ENCODE data around the gene JMJD1C.
A peak's percentile ranks its signal among the peaks of the same experiment; 100 is the strongest.
"Not testable (repeated sequence)": the region's sequence is repeated elsewhere in the genome, so short reads cannot be mapped to it uniquely, and the experiment has no call there.

Gene JMJD1C

GRCh38 chr10:63241841-63242281, 223.9 kb downstream of the JMJD1C start:
- Mint-ChIP-seq H3K36me3 (peaks cover 26% of the 10 kb centered on the region), H3K4me1 (peaks cover 77% of the 10 kb centered on the region), H3K4me3 (peak overlapping the region; percentile 74), H3K27me3 (no peaks in the 10 kb centered on the region), H3K27ac (peak overlapping the region; percentile 92), H3K9me3 (peaks cover 10% of the 10 kb centered on the region)

GRCh38 chr10:63240807-63241206, 225.0 kb downstream of the JMJD1C start:
- Mint-ChIP-seq H3K4me1 (peaks cover 74% of the 10 kb centered on the region), H3K4me3 (peak overlapping the region; percentile 6), H3K36me3 (peaks cover 18% of the 10 kb centered on the region), H3K27me3 (no peaks in the 10 kb centered on the region), H3K27ac (peak overlapping the region; percentile 95), H3K9me3 (peaks cover 5% of the 10 kb centered on the region)

DNA sequence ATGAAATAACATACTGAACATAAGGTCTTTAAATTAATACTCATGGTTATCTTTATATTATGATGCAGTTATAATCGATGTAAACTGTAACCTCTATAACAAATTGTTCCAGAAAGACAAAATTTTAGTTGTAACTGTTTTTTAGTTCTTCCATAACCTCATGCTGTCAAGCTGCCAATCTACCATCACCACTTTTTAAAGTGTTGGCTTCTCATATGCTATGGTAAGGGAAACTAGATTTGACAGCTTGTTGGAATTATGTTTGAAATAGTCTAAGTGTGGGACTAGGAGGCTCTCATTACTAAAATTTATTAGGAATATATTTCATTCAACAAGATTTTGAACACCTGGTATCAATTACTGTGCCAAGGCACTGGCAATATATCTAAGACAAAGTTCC, 227.3 kb downstream of the JMJD1C start:
- peaks cover 5% of the 10 kb centered on the region for H3K9me3 Mint-ChIP-seq
- peak overlapping the region; percentile 31 for H3K4me3 Mint-ChIP-seq
- H3K27me3 Mint-ChIP-seq, result no peaks in the 10 kb centered on the region
- peak overlapping the region; percentile 66 for H3K27ac Mint-ChIP-seq
- peaks cover 9% of the 10 kb centered on the region for H3K36me3 Mint-ChIP-seq
- H3K4me1 Mint-ChIP-seq, result peaks cover 69% of the 10 kb centered on the region

DNA sequence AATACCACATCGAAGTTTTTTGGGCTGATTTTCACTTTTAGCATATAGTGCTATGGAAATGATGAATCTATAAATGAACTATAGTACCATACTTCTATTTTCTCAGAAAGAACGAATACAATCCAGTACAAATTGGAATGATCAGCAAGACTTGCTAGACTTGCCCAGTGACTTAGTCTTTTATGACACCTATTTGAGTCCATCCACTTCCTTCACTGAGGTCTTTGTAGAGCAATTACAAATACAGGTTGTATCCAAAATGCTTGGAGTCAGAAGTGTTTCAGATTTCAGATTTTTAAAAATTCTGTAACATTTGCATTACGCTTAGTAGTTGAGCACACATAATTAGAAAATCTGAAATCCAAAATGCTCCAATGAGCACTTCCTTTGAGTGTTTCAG, 228.4 kb downstream of the JMJD1C start:
- peaks cover 73% of the 10 kb centered on the region for H3K4me1 Mint-ChIP-seq
- H3K9me3 Mint-ChIP-seq, result peaks cover 5% of the 10 kb centered on the region
- H3K27me3 Mint-ChIP-seq, result no peaks in the 10 kb centered on the region
- H3K4me3 Mint-ChIP-seq, result peak overlapping the region; percentile 33
- peaks cover 9% of the 10 kb centered on the region for H3K36me3 Mint-ChIP-seq
- peak overlapping the region; percentile 76 for H3K27ac Mint-ChIP-seq

DNA sequence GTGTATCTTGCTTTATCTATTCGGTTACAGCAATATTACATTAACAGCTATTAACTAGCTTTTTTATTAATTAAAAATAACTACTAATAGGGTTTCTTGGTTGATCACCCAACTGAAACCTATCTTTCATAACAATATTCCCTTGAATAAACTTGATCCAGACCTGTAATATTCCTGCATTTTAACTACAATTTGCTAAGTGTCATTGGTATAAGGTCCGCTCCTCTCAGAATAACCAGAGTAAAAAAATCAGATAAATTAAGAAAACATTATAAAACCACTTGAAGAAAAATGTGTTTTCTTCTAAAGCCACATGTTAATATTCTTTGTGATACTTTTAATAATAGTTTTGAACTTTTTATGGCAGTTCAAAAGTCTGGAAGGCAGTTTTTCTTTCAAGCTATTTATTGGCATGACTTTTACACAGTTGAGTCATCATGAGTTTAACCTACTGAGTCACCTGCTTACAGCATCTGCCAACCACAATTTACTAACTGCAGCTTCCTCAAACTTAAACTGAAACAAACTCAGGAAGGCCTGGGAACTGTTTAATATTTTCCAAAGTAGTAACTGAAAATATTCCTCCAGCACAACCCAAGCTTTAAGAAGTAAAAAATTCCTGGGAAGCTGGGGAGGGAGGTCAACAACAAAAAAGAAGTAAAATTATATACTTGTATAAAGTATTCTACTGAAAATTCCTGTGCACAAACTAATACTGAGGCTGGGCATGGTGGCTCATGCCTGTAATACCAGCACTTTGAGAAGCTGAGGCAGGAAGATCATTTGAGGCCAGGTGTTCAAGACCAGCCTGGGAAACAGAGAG, 229.5 kb downstream of the JMJD1C start:
- H3K9me3 Mint-ChIP-seq, result peaks cover 5% of the 10 kb centered on the region
- H3K4me3 Mint-ChIP-seq, result peak overlapping the region; percentile 77
- H3K27me3 Mint-ChIP-seq, result no peaks in the 10 kb centered on the region
- H3K4me1 Mint-ChIP-seq, result peaks cover 72% of the 10 kb centered on the region
- H3K27ac Mint-ChIP-seq, result peak overlapping the region; percentile 86
- peaks cover 9% of the 10 kb centered on the region for H3K36me3 Mint-ChIP-seq

DNA sequence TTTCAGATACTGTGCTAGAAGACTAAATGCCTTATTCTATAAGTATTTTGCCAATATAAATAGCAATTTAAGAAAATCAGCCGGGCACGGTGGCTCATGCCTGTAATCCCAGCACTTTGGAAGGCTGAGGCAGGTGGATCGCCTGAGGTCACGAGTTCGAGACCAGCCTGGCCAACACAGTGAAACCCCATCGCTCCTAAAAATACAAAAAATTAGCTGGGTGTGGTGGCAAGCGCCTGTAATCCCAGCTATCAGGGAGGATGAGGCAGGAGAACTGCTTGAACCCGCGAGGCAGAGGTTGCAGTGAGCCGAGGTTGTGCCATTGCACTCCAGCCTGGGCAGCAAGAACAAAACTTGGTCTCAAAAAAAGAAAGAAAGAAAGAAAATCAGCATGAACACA, 230.6 kb downstream of the JMJD1C start:
- H3K4me3 Mint-ChIP-seq, H3K27ac Mint-ChIP-seq, H3K9me3 Mint-ChIP-seq, H3K27me3 Mint-ChIP-seq: not testable (repeated sequence)
- Mint-ChIP-seq H3K36me3 (peaks cover 11% of the 10 kb centered on the region), H3K4me1 (peaks cover 71% of the 10 kb centered on the region)

DNA sequence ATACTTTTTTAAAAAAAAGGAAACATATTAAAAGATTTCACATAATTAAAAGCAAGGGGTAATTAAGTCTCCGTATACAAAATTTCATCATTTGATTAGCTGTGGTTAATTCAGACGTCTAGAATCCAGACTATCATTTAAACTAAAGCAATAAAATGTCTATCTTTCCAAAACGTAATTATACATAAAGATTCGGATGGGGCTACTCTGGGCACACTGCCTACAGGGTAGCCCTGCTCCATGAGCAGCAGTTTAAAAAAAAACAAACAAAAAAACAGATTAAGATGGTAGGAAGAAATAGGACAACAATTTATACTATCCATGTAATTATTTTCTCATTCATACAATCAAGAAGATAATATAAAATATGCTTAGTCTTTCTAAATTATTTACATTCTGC, 236.6 kb downstream of the JMJD1C start:
- Mint-ChIP-seq H3K9me3 (no peaks in the 10 kb centered on the region), H3K4me3 (no peak overlapping the region), H3K4me1 (peaks cover 88% of the 10 kb centered on the region), H3K36me3 (peaks cover 5% of the 10 kb centered on the region), H3K27me3 (no peaks in the 10 kb centered on the region), H3K27ac (peak overlapping the region; percentile 30)

DNA sequence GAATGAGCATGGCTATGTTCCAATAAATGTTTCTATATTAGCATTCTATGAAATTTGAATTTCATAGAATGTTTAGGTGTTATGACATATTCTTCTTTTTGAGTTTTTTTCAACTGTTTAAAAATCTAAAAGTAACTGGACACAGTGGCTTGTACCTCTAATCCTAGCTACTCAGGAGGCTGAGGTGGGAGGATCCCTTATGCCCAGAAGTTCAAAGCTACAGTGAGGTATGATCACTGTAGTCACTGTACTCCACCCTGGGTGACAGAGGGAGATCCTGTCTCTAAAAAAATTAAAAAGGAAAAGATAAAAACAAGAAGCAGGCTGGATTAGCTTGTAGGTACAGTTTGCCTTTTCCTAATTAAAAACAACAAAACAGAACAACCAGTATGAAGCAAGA, 237.5 kb downstream of the JMJD1C start:
- Mint-ChIP-seq H3K4me3 (no peak overlapping the region), H3K27me3 (no peaks in the 10 kb centered on the region), H3K27ac (peak overlapping the region; percentile 65), H3K4me1 (peaks cover 81% of the 10 kb centered on the region), H3K36me3 (peaks cover 5% of the 10 kb centered on the region), H3K9me3 (no peaks in the 10 kb centered on the region)

- no peaks in the 10 kb centered on the region for H3K27me3 Mint-ChIP-seq
- H3K4me1 Mint-ChIP-seq, result peaks cover 81% of the 10 kb centered on the region
- H3K9me3 Mint-ChIP-seq, result no peaks in the 10 kb centered on the region
- peaks cover 6% of the 10 kb centered on the region for H3K36me3 Mint-ChIP-seq
- H3K4me3 Mint-ChIP-seq, result peak overlapping the region; percentile 45
- peak overlapping the region; percentile 86 for H3K27ac Mint-ChIP-seq
Observed at GRCh38 chr10:63227207-63227895, 238.4 kb downstream of the JMJD1C start.

GRCh38 chr10:63224241-63224640, 241.5 kb downstream of the JMJD1C start:
- Mint-ChIP-seq H3K27me3 (no peaks in the 10 kb centered on the region), H3K27ac (peak overlapping the region; percentile 55), H3K4me3 (no peak overlapping the region), H3K9me3 (no peaks in the 10 kb centered on the region), H3K4me1 (peaks cover 87% of the 10 kb centered on the region), H3K36me3 (peaks cover 15% of the 10 kb centered on the region)

DNA sequence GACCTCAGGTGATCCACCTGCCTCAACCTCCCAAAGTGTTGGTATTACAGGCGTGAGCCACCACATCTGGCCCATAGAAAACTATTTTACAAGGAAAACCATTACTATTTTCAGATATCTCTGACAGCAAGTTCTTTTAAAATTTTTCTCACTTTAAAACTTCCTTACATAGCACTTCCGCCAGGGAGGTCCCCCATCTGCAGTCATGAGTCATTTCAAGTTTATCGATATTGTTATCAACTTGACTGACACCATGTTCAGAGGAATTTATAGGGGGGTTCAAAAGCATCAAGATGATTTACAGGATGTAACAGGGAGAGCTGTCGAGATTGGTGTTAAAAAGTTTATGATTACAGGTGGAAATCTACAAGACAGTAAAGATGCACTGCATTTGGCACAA, 243.8 kb downstream of the JMJD1C start:
- H3K27me3 Mint-ChIP-seq, result no peaks in the 10 kb centered on the region
- peaks cover 85% of the 10 kb centered on the region for H3K4me1 Mint-ChIP-seq
- peaks cover 16% of the 10 kb centered on the region for H3K36me3 Mint-ChIP-seq
- peak overlapping the region; percentile 27 for H3K4me3 Mint-ChIP-seq
- H3K27ac Mint-ChIP-seq, result peak overlapping the region; percentile 86
- H3K9me3 Mint-ChIP-seq, result no peaks in the 10 kb centered on the region

DNA sequence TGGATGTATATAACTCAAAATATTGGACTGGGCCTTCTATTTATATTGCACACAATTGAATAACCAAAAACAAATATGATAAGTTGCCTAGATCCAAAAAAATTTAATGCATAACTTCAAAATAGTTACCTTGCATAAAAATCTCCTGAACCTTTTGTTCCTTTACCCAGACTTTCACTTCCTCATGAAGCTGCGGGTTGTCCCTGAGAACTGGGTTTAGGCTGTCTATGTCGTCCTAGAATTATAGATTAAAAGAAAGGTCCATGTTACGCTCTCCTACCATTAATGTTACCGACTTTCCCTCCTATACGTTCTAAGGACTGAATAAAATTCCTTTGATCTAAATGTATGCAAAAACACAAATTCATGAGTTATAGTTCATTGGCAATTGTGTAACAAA, 246.0 kb downstream of the JMJD1C start:
- H3K36me3 Mint-ChIP-seq, result peaks cover 18% of the 10 kb centered on the region
- H3K4me3 Mint-ChIP-seq, result peak overlapping the region; percentile 43
- H3K27ac Mint-ChIP-seq, result peak overlapping the region; percentile 89
- H3K27me3 Mint-ChIP-seq, result no peaks in the 10 kb centered on the region
- H3K9me3 Mint-ChIP-seq, result no peaks in the 10 kb centered on the region
- H3K4me1 Mint-ChIP-seq, result peaks cover 74% of the 10 kb centered on the region

GRCh38 chr10:63217120-63217605, 248.6 kb downstream of the JMJD1C start:
- Mint-ChIP-seq H3K4me1 (peaks cover 67% of the 10 kb centered on the region), H3K4me3 (peak overlapping the region; percentile 17), H3K27ac (peak overlapping the region; percentile 80)

GRCh38 chr10:63214571-63214970, 251.2 kb downstream of the JMJD1C start:
- Mint-ChIP-seq H3K4me3 (no peak overlapping the region), H3K4me1 (peaks cover 61% of the 10 kb centered on the region), H3K27ac (no peak overlapping the region), H3K9me3 (no peaks in the 10 kb centered on the region), H3K27me3 (no peaks in the 10 kb centered on the region), H3K36me3 (peaks cover 26% of the 10 kb centered on the region)

More at GRCh38 chr10:63217120-63217605, 248.6 kb downstream of the JMJD1C start:
- no peaks in the 10 kb centered on the region for H3K9me3 Mint-ChIP-seq
- peaks cover 22% of the 10 kb centered on the region for H3K36me3 Mint-ChIP-seq
- H3K27me3 Mint-ChIP-seq, result no peaks in the 10 kb centered on the region

- no peaks in the 10 kb centered on the region for H3K9me3 Mint-ChIP-seq
- peaks cover 28% of the 10 kb centered on the region for H3K36me3 Mint-ChIP-seq
Observed at GRCh38 chr10:63213489-63213888, 252.3 kb downstream of the JMJD1C start.

More at GRCh38 chr10:63213489-63213888, 252.3 kb downstream of the JMJD1C start:
- Mint-ChIP-seq H3K4me3 (no peak overlapping the region), H3K27ac (peak overlapping the region; percentile 38), H3K4me1 (peaks cover 57% of the 10 kb centered on the region), H3K27me3 (no peaks in the 10 kb centered on the region)

Measured in activated naive CD4-positive, alpha-beta T cell treated with anti-CD3 and anti-CD28 coated beads, Interleukin-2, amount 50 U/mL, for 24 hours (primary cell).